Left forelimb (tissue), 1 donor: ENCODE results near the gene PRPSAP2.

Experiments
- DNase-seq: peaks from one replicate; pipeline ENCODE4 v3.0.0-alpha.2; 2018; ENCODE audit warnings: low spot score

Gene PRPSAP2

DNA sequence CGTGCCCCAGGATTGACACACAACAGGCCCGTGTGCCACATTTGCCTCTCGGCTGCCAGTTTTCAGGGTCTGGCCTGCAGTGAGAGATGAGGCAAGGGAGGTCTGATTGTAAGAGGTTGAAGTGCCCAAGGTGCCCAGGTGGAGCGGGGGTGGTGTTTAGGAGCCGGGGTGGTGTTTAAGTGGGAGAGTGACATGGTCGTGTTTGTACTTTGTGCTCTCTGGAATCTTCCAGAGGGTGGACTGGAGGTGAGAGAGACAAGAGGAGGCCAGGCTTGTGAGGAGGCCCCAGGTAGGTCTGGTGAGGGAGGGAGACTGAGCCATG lies 104.5 kb downstream of the PRPSAP2 start:
- no peak for DNase-seq

- DNase-seq, result no peak
Measured at GRCh38 chr17:18963126-18964017, 105.4 kb downstream of the PRPSAP2 start.

- no peak for DNase-seq
Measured at GRCh38 chr17:18964018-18964351, 106.1 kb downstream of the PRPSAP2 start.

- no peak for DNase-seq
Measured at GRCh38 chr17:18964550-18964949, 106.6 kb downstream of the PRPSAP2 start.

- no peak for DNase-seq
Measured at GRCh38 chr17:18965530-18966236, 107.8 kb downstream of the PRPSAP2 start.

- no peak for DNase-seq
Measured at GRCh38 chr17:18966831-18967624, 109.1 kb downstream of the PRPSAP2 start.

- DNase-seq, result no peak
Measured at GRCh38 chr17:18967916-18968315, 110.0 kb downstream of the PRPSAP2 start.

DNA sequence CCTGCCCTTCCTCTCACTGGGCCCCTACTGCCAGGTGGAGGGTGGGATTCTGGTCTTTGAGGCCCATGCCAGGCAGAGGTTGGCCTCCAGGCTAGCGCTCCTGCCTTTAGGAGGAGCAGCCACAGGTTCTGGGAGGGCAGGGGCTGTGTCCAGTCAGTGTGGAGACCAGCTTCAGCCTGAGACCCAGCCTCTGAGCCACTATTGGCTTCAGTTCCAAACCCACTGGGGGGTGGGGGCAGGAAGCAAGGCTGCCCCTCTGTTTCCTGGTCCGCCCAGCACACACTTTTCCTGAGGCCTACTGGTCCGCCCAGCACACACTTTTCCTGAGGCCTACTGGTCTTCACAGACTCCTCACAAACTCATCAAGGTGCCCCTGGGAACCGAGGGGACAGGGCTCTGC lies 110.4 kb downstream of the PRPSAP2 start:
- no peak for DNase-seq

- no peak for DNase-seq
Measured at GRCh38 chr17:18968945-18969887, 111.3 kb downstream of the PRPSAP2 start.

GRCh38 chr17:18970582-18971480 lies 112.9 kb downstream of the PRPSAP2 start:
- no peak for DNase-seq

DNA sequence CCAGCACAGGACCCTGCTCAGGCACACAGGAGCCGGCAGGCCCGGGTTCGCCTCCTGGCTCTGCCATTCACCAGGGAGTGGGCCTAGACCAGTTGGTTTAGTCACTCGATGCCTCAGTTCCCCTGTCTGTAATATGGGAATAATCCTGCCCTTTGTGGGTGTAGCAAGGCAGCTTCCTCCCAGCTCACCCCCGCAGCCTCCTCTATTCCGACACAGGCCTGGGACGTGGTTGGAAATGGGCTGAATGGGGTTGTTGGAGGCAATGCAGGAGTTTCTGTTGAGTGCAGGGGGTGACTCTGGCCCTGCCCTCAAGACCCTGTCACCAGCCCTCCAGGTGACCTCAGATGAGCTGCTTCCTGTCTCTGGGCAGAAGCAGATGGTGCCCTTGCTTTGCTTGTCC lies 113.9 kb downstream of the PRPSAP2 start:
- no peak for DNase-seq

DNA sequence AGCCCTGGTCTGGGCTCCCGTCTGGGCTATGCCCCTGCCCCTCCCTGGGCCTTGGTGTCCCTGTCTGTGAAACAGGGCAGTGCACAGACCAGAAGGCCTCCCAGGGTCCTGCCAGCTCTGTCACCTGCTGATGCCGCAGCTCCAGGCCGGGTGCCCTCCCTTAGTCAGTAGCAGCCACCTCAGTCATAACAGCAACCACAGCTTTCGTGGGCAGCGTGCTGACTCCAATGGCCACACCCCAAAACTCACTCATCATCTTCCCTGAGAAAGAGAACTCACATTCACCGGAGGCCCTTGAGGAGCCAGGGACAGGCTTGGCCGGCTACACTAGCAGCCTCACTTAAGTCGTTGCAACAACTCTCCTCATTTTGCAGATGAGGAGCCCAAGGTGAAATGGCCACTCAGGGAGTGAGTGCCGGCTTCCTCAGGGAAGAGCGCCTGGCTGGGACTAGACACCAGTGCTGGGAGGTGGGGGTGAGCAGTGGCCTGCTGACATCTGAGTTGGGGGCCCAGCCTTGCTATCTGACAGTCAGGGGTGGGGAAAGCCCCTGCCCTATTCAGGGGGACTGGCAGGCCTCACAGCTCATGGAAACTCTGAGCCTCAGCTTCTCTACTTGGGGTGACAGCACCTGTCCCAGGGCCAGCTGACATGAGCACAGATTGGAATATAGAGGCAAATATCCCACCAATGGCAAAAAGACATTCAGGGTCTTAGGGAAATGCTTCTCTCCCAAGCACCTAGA lies 116.6 kb downstream of the PRPSAP2 start:
- no peak for DNase-seq

DNA sequence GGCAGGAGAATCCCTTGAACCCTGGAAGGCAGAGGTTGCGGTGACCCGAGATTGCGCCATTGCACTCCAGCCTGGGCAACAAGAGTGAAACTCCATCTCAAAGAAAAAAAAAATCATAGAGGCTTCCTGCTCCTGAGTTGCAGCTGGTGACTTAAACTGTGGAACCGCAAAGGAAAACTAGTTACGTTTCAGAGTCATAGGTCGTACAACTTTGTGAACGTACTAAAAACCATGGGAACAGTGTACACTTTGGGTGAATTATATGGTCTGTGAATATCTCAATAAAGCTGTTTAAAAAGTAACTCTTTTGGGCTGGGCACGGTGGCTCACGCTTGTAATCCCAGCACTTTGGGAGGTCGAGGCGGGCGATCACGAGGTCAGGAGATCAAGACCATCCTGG lies 117.7 kb downstream of the PRPSAP2 start:
- DNase-seq, result no peak

GRCh38 chr17:18976201-18976600 lies 118.3 kb downstream of the PRPSAP2 start:
- DNase-seq, result no peak

- no peak for DNase-seq
Measured at GRCh38 chr17:18977021-18977420, 119.1 kb downstream of the PRPSAP2 start.

GRCh38 chr17:18977646-18978045 lies 119.7 kb downstream of the PRPSAP2 start:
- no peak for DNase-seq

- no peak for DNase-seq
Measured at GRCh38 chr17:18978050-18978449, 120.1 kb downstream of the PRPSAP2 start.

GRCh38 chr17:18978655-18979054 lies 120.7 kb downstream of the PRPSAP2 start:
- no peak for DNase-seq
